H1 (cell line): ENCODE results near the gene PLXDC2. TPM values are rescaled to one million over a fixed set of nuclear protein-coding genes. Genes with fewer than 3 reads are reported as not detected.

Source experiments
- CTCF ChIA-PET: fragments of 300-600 bp; sonication (Branson Sonifier 250); formaldehyde crosslinking; loops from one replicate; lab custom pipeline; 2021; ENCODE audit not compliant: partially characterized antibody; lab: Charles Lee
- POLR2A ChIA-PET: fragments of 300-600 bp; sonication (Branson Sonifier 250); formaldehyde crosslinking; loops from one replicate; lab custom pipeline; 2021; ENCODE audit warnings: inconsistent platforms; ENCODE audit not compliant: partially characterized antibody; lab: Charles Lee
- DNase-seq, 2 experiments: peaks; one replicate each; pipeline versions ENCODE4 v3.0.0 to v3.0.0-alpha.2; 2010 to 2022; ENCODE audit warnings: low spot score in 2 of 2, low read depth in 1 of 2, mixed read lengths in 1 of 2
- FAIRE-seq: peaks from 2 replicates; lab custom pipeline; 2011; peaks lifted over from hg19 to GRCh38; lab: Jason Lieb, UNC
- H2AFZ ChIP-seq: 2 replicates; pipeline ENCODE4 v1.8.1; 2012; ENCODE audit warnings: low read length, inconsistent platforms
- H2AK5ac ChIP-seq: 2 replicates; pipeline ENCODE4 v1.6.1; 2013; ENCODE audit warnings: low read depth, low read length
- H2BK120ac ChIP-seq: replicated peaks from 2 replicates; pipeline ENCODE3; 2013; ENCODE audit warnings: low read depth, low read length, inconsistent platforms
- H2BK12ac ChIP-seq: 2 replicates; pipeline ENCODE4 v1.6.1; 2013; ENCODE audit warnings: low read depth, low read length
- H2BK15ac ChIP-seq: 2 replicates; pipeline ENCODE4 v1.6.1; 2013; ENCODE audit warnings: low read length
- H2BK20ac ChIP-seq: 2 replicates; pipeline ENCODE4 v1.6.1; 2013; ENCODE audit warnings: low read length
- H2BK5ac ChIP-seq: 2 replicates; pipeline ENCODE4 v1.6.1; 2013; ENCODE audit warnings: low read depth, low read length
- H3K14ac ChIP-seq: 2 replicates; pipeline ENCODE4 v1.6.1; 2013; ENCODE audit warnings: inconsistent platforms; ENCODE audit not compliant: insufficient read length
- H3K18ac ChIP-seq: 2 replicates; pipeline ENCODE4 v1.6.1; 2013; ENCODE audit warnings: low read length; ENCODE audit errors: extremely low read depth
- H3K23ac ChIP-seq: 2 replicates; pipeline ENCODE4 v1.6.1; 2013; ENCODE audit warnings: inconsistent platforms; ENCODE audit not compliant: insufficient read length
- H3K23me2 ChIP-seq: 2 replicates; pipeline ENCODE4 v1.6.1; 2013; ENCODE audit warnings: low read depth, low read length
- H3K27ac ChIP-seq: 2 replicates; pipeline ENCODE4 v1.6.1; 2011; ENCODE audit warnings: low read depth, low read length, inconsistent platforms
- H3K27me3 ChIP-seq, 4 experiments: replicated peaks in 1 of 4; 1 replicate in 1 of 4; 2 replicates in 3 of 4; pipeline versions ENCODE4 v1.6.1 to v1.8.1; 2011 to 2013; ENCODE audit warnings: low read length in 3 of 4, mild to moderate bottlenecking in 3 of 4, inconsistent platforms in 2 of 4, mixed read lengths in 2 of 4, moderate library complexity in 1 of 4; ENCODE audit not compliant: control insufficient read depth in 3 of 4, insufficient read depth in 3 of 4; ENCODE audit errors: extremely low read depth in 1 of 4
- H3K36me3 ChIP-seq, 4 experiments: 2 replicates each; pipeline versions ENCODE4 v1.6.1 to v1.8.1; 2011 to 2013; ENCODE audit warnings: mild to moderate bottlenecking in 4 of 4, low read length in 3 of 4, moderate library complexity in 2 of 4, control low read depth in 1 of 4, inconsistent platforms in 1 of 4; ENCODE audit not compliant: insufficient read depth in 4 of 4, control insufficient read depth in 2 of 4
- H3K4ac ChIP-seq: replicated peaks from 2 replicates; pipeline ENCODE3; 2013; ENCODE audit warnings: low read length, low read depth, mixed read lengths, inconsistent platforms; ENCODE audit not compliant: insufficient read length
- H3K4me1 ChIP-seq, 4 experiments: replicated peaks in 1 of 4; 1 replicate in 1 of 4; 2 replicates in 3 of 4; pipeline versions ENCODE4 v1.6.1 to v1.8.1; 2011 to 2013; ENCODE audit warnings: low read length in 3 of 4, inconsistent platforms in 2 of 4, mixed read lengths in 1 of 4; ENCODE audit not compliant: insufficient read depth in 4 of 4, control insufficient read depth in 3 of 4
- H3K4me2 ChIP-seq, 2 experiments: 2 replicates each; pipeline versions ENCODE4 v1.6.1 to v1.8.1; 2011 to 2013; ENCODE audit warnings: low read depth in 2 of 2, low read length in 2 of 2, control low read depth in 1 of 2, inconsistent platforms in 1 of 2, mild to moderate bottlenecking in 1 of 2; ENCODE audit not compliant: insufficient read depth in 1 of 2
- H3K4me3 ChIP-seq, 4 experiments: fragments of 200-600, 300-600 bp in 1 of 4; sonication (generic), shearing (Covaris generic), sonication (Bioruptor Twin) in 1 of 4; 2 replicates each; pipeline versions ENCODE4 v1.5.1 to v1.8.1; 2011 to 2016; ENCODE audit warnings: low read length in 4 of 4, low read depth in 3 of 4, control low read depth in 2 of 4, inconsistent platforms in 2 of 4, mild to moderate bottlenecking in 2 of 4, mixed read lengths in 1 of 4, moderate library complexity in 1 of 4; ENCODE audit not compliant: insufficient read depth in 2 of 4; ENCODE audit errors: extremely low read depth in 1 of 4
- H3K56ac ChIP-seq: replicated peaks from 2 replicates; pipeline ENCODE3; 2013; ENCODE audit warnings: low read depth, mild to moderate bottlenecking, mixed read lengths, low read length, inconsistent platforms; ENCODE audit not compliant: insufficient read length
- H3K79me1 ChIP-seq: 2 replicates; pipeline ENCODE4 v1.6.1; 2013; ENCODE audit warnings: low read depth, low read length, control low read depth
- H3K79me2 ChIP-seq, 2 experiments: 2 replicates each; pipeline versions ENCODE4 v1.6.1 to v1.8.1; 2012 to 2013; ENCODE audit warnings: low read length in 2 of 2, mild to moderate bottlenecking in 2 of 2, inconsistent platforms in 1 of 2; ENCODE audit not compliant: insufficient read depth in 2 of 2, control insufficient read depth in 1 of 2
- H3K9ac ChIP-seq, 4 experiments: replicated peaks in 1 of 4; 1 replicate in 1 of 4; 2 replicates in 3 of 4; pipeline versions ENCODE4 v1.6.1 to v1.8.1; 2011 to 2013; ENCODE audit warnings: low read depth in 3 of 4, low read length in 3 of 4, control low read depth in 2 of 4, mild to moderate bottlenecking in 2 of 4, moderate library complexity in 2 of 4, inconsistent platforms in 1 of 4; ENCODE audit errors: extremely low read depth in 1 of 4
- H3K9me3 ChIP-seq, 2 experiments: 2 replicates each; pipeline versions ENCODE4 v1.6.1 to v1.8.1; 2012 to 2013; ENCODE audit warnings: mild to moderate bottlenecking in 2 of 2, moderate library complexity in 2 of 2, control low read depth in 1 of 2, inconsistent platforms in 1 of 2, low read depth in 1 of 2, low read length in 1 of 2, mixed read lengths in 1 of 2; ENCODE audit not compliant: insufficient read depth in 2 of 2
- H4K20me1 ChIP-seq, 2 experiments: replicated peaks in 1 of 2; 2 replicates each; pipeline versions ENCODE3 to v1.8.1; 2011 to 2013; ENCODE audit warnings: inconsistent platforms in 2 of 2, low read length in 2 of 2, mild to moderate bottlenecking in 1 of 2; ENCODE audit not compliant: insufficient read depth in 2 of 2, control insufficient read depth in 1 of 2
- H4K5ac ChIP-seq: 2 replicates; pipeline ENCODE4 v1.6.1; 2013; ENCODE audit warnings: low read length, low read depth, mixed read lengths, inconsistent platforms; ENCODE audit not compliant: insufficient read length
- H4K8ac ChIP-seq: 2 replicates; pipeline ENCODE4 v1.8.0; 2013; ENCODE audit warnings: mild to moderate bottlenecking, moderate library complexity, low read length, inconsistent platforms; ENCODE audit not compliant: insufficient read depth; ENCODE audit errors: extremely low read depth
- H4K91ac ChIP-seq: replicated peaks from 2 replicates; pipeline ENCODE3; 2013; ENCODE audit warnings: low read length, mixed read lengths, inconsistent platforms; ENCODE audit not compliant: insufficient read length
- RXRA ChIP-seq: IDR thresholded peaks from 2 replicates; pipeline ENCODE4 v1.6.1; 2011; ENCODE audit warnings: low read depth, mild to moderate bottlenecking, low read length, moderate library complexity; ENCODE audit not compliant: insufficient read depth
- SUZ12 ChIP-seq: fragments of 200-600 bp; sonication (generic); IDR thresholded peaks from 2 replicates; pipeline ENCODE4 v1.6.1; 2012; ENCODE audit warnings: mild to moderate bottlenecking, inconsistent platforms, low read length, moderate library complexity, mixed read lengths
- WGBS, 2 experiments: shearing (Covaris generic) in 1 of 2; methylation state at CpG; one replicate each; pipeline versions ENCODE4 v1.1.6 to v1.1.7; 2013 to 2015; ENCODE audit warnings: low lambda C conversion rate in 2 of 2, mixed read lengths in 2 of 2, inconsistent platforms in 1 of 2, low coverage in 1 of 2, missing lambda C conversion rate in 1 of 2; ENCODE audit not compliant: insufficient replicate concordance in 2 of 2, insufficient coverage in 1 of 2, insufficient read length in 1 of 2; ENCODE audit errors: extremely low coverage in 1 of 2, missing lambda C conversion rate in 1 of 2; 5-methylcytosine and 5-hydroxymethylcytosine counted together
- polyA plus RNA-seq, 7 experiments: library from polyadenylated mRNA; depleted of rRNA in 3 of 7; stranded (reverse) in 5 of 7; unstranded in 2 of 7; fragments of >200 nt in 5 of 7; fragments of 200-250 nt in 2 of 7; gene quantifications; 1 replicate in 5 of 7; 2 replicates in 1 of 7; 4 replicates in 1 of 7; pipeline versions ENCODE4 v1.2.1 to v1.2.3, GENCODE V29; 2011 to 2013; ENCODE audit warnings: missing spikeins in 2 of 7, mixed read lengths in 2 of 7
- total RNA-seq: library from RNA; stranded (reverse); fragmentation: NEBNext Ultra II Directional; extraction: Animal tissue kit (Norgen Biotek cat#: 25700); gene quantifications from 2 replicates; pipeline ENCODE4 v1.2.1, GENCODE V29; 2021

PLXDC2 gene
- total and polyA plus RNA-seq, 2 of the 8 experiments (the other 6 are each of a cell fraction or from before 2014, with no cell fraction given): 23.0 to 40.5 TPM

- CTCF ChIA-PET: no interaction called here
- Histone ChIP-seq H2AFZ (no peak overlapping the region), H3K4ac (no peak overlapping the region), H3K56ac (no peak overlapping the region), H3K4me2 (no peak overlapping the region), H3K4me3 (no peak overlapping the region), H3K14ac (no peak overlapping the region), H3K18ac (no peak overlapping the region), H3K9ac (no peak overlapping the region), H3K27me3 (no peaks in the 10 kb centered on the region), H4K91ac (no peak overlapping the region), H2BK20ac (no peak overlapping the region), H3K79me2 (no peaks in the 10 kb centered on the region), H4K5ac (no peak overlapping the region), H3K79me1 (no peaks in the 10 kb centered on the region), H4K20me1 (no peaks in the 10 kb centered on the region), H3K23ac (no peak overlapping the region), H3K27ac (no peak overlapping the region), H3K4me1 (peaks cover 0 to 3% (median 0%) of the 10 kb centered on the region in 4 experiments; a peak in 1 of 7 replicates), H2BK12ac (no peak overlapping the region), H3K23me2 (no peaks in the 10 kb centered on the region), H3K36me3 (peaks cover 0 to 3% (median 0%) of the 10 kb centered on the region in 4 experiments; a peak in 2 of 8 replicates), H2BK15ac (no peak overlapping the region), H2BK5ac (no peak overlapping the region), H2AK5ac (no peak overlapping the region), H2BK120ac (no peak overlapping the region), H3K9me3 (no peaks in the 10 kb centered on the region), H4K8ac (no peak overlapping the region)
- DNase-seq (no peak), FAIRE-seq (no peak)
- POLR2A ChIA-PET: interaction anchor here (0.7 to 1.2 kb wide), 2 partner anchors 16 to 307 kb away, joined by 3 to 4 read pairs; no protein-coding TSS in a partner anchor
- TF ChIP-seq SUZ12 (no peak), RXRA (no peak)
- 95% methylated on average over 1 of the region's 1 CpG; no CpG with 5 or more reads in 1 of the 2 experiments for WGBS, 2 experiments
Measured at GRCh38 chr10:20180766-20181165, 364.5 kb downstream of the PLXDC2 start.
